Ovary (tissue), 3 donors: ENCODE measurements around the gene CRISPLD2.

Experiments used
- CTCF ChIP-seq, 3 donors: fragments of 450-650 bp in 2 of 3; fragments of 200-600 bp in 1 of 3; IDR thresholded peaks; one replicate each; pipeline versions ENCODE4 v1.5.1 to v1.8.0; 2016 to 2022; ENCODE audit warnings: antibody characterized with exemption in 3 of 3, mild to moderate bottlenecking in 1 of 3
- EP300 ChIP-seq: sonication (generic); formaldehyde crosslinking; IDR thresholded peaks from one replicate; pipeline ENCODE4 v1.6.1; 2017; ENCODE audit warnings: antibody characterized with exemption
- POLR2A ChIP-seq: fragments of 450-650 bp; IDR thresholded peaks from one replicate; pipeline ENCODE4 v1.6.1; 2017; ENCODE audit warnings: antibody characterized with exemption, mild to moderate bottlenecking, moderate library complexity
- donor health status: DM: no; HTN: no; CAD: no.

- no peak for TF ChIP-seq POLR2A
- TF ChIP-seq CTCF (IDR thresholded peaks at IDR 0.05) = no peak
- no peak for TF ChIP-seq EP300
Measured at GRCh38 chr16:84862804-84863480, 43.2 kb downstream of the CRISPLD2 start.
